Loucy (cell line): Measurements from ENCODE around the gene KRABD2.

ENCODE experiments used
- H2AFZ ChIP-seq: fragments of 200-600 bp; sonication (generic); 2 replicates; pipeline ENCODE4 v1.6.0; 2016; ENCODE audit warnings: antibody characterized with exemption, mild to moderate bottlenecking, low read length, moderate library complexity
- H3F3A ChIP-seq: fragments of 200-600 bp; 2 replicates; pipeline ENCODE4 v1.6.0; 2016; ENCODE audit warnings: antibody characterized with exemption, low read depth, mild to moderate bottlenecking
- H3K27me3 ChIP-seq: fragments of 200-600 bp; sonication (generic); 2 replicates; pipeline ENCODE4 v1.6.1; 2014; ENCODE audit warnings: low read length, mild to moderate bottlenecking; ENCODE audit not compliant: insufficient read depth, poor library complexity, severe bottlenecking
- H3K36me3 ChIP-seq: fragments of 200-600 bp; sonication (generic); 2 replicates; pipeline ENCODE4 v1.6.1; 2016; ENCODE audit warnings: low read length; ENCODE audit not compliant: insufficient read depth
- H3K4me1 ChIP-seq: fragments of 200-600 bp; sonication (generic); 2 replicates; pipeline ENCODE4 v1.5.1; 2014; ENCODE audit warnings: low read length, mild to moderate bottlenecking; ENCODE audit not compliant: insufficient read depth, poor library complexity, severe bottlenecking
- H3K4me2 ChIP-seq: fragments of 200-600 bp; sonication (generic); 2 replicates; pipeline ENCODE4 v1.6.0; 2014; ENCODE audit warnings: antibody characterized with exemption, low read length, low read depth, mild to moderate bottlenecking; ENCODE audit not compliant: poor library complexity, severe bottlenecking
- H3K4me3 ChIP-seq: fragments of 200-600 bp; sonication (generic); 2 replicates; pipeline ENCODE4 v1.5.1; 2014; ENCODE audit warnings: low read length, mild to moderate bottlenecking, mixed read lengths; ENCODE audit not compliant: poor library complexity, severe bottlenecking
- H3K79me2 ChIP-seq: fragments of 200-600 bp; sonication (generic); 2 replicates; pipeline ENCODE4 v1.6.1; 2014; ENCODE audit warnings: low read length; ENCODE audit not compliant: insufficient read depth
- H3K9ac ChIP-seq: fragments of 200-600 bp; sonication (generic); 2 replicates; pipeline ENCODE4 v1.6.0; 2014; ENCODE audit warnings: mild to moderate bottlenecking, low read depth, low read length, moderate library complexity; ENCODE audit not compliant: poor library complexity, severe bottlenecking
- H3K9me2 ChIP-seq: fragments of 200-600 bp; sonication (generic); replicated peaks from 2 replicates; pipeline ENCODE4 v1.6.1; 2016; ENCODE audit warnings: low read depth, low read length, mixed read lengths
- H3K9me3 ChIP-seq: fragments of 200-600 bp; sonication (generic); 2 replicates; pipeline ENCODE4 v1.6.1; 2014; ENCODE audit warnings: mild to moderate bottlenecking, antibody characterized with exemption, low read length, low read depth; ENCODE audit not compliant: insufficient read depth
- H4K20me1 ChIP-seq: fragments of 200-600 bp; sonication (generic); 2 replicates; pipeline ENCODE4 v1.6.0; 2014; ENCODE audit warnings: antibody characterized with exemption, low read length, mild to moderate bottlenecking; ENCODE audit not compliant: insufficient read depth, poor library complexity, severe bottlenecking
- EZH2phosphoT487 ChIP-seq: fragments of 200-600 bp; IDR thresholded peaks from 2 replicates; pipeline ENCODE4 v1.6.1; 2018; ENCODE audit warnings: antibody characterized with exemption, mild to moderate bottlenecking, moderate library complexity, borderline replicate concordance
- TF ChIP-seq, protein P1 (sequence below): fragments of 200-600 bp; sonication (generic); conservative IDR thresholded peaks from 2 replicates; pipeline ENCODE4 v1.5.1; 2014; ENCODE audit warnings: mild to moderate bottlenecking, antibody characterized with exemption, low read length

KRABD2 gene

DNA sequence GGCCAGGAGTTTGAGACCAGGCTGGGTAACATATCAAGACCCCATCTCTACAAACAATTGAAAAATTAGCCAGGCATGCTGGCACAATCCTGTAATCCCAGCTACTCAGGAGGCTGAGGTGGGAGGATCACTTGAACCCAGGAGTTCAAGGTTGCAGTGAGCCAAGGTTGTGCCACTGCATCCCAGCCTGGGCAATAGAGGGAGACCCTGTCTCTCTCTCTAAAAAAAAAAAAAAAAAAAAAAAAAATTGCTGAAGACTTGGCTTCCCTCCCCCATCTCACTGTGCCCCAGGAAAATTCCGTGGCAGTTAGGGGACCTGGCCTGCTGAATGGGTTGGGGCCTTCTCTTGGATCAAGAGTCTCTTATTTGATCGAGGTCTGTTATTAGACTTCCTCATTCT is 37.0 kb downstream of the KRABD2 start, which contains the start of gene ODF4:
Gene ODF4 (plus strand): TSS at position 301 of the 400 bp plus-strand sequence. CDS start 212 bp downstream, outside the sequence.
- no peak within 1 kb of the TSS for H3K4me2 ChIP-seq
- H3K9ac ChIP-seq, result no peak within 1 kb of the TSS
- TF ChIP-seq EZH2phosphoT487, result no peak
- TF ChIP-seq, protein P1, sequence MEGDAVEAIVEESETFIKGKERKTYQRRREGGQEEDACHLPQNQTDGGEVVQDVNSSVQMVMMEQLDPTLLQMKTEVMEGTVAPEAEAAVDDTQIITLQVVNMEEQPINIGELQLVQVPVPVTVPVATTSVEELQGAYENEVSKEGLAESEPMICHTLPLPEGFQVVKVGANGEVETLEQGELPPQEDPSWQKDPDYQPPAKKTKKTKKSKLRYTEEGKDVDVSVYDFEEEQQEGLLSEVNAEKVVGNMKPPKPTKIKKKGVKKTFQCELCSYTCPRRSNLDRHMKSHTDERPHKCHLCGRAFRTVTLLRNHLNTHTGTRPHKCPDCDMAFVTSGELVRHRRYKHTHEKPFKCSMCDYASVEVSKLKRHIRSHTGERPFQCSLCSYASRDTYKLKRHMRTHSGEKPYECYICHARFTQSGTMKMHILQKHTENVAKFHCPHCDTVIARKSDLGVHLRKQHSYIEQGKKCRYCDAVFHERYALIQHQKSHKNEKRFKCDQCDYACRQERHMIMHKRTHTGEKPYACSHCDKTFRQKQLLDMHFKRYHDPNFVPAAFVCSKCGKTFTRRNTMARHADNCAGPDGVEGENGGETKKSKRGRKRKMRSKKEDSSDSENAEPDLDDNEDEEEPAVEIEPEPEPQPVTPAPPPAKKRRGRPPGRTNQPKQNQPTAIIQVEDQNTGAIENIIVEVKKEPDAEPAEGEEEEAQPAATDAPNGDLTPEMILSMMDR, result no peak
- no peaks in the 10 kb centered on the region for H3K36me3 ChIP-seq
- no peaks in the 10 kb centered on the region for H3K79me2 ChIP-seq
- no peaks in the 10 kb centered on the region for H4K20me1 ChIP-seq
- H3K27me3 ChIP-seq, result no peaks in the 10 kb centered on the region
- no peak within 1 kb of the TSS for H3K4me3 ChIP-seq
- H3K9me2 ChIP-seq, result no peaks in the 10 kb centered on the region
- H2AFZ ChIP-seq, result no peak within 1 kb of the TSS
- no peaks in the 10 kb centered on the region for H3F3A ChIP-seq
- no peaks in the 10 kb centered on the region for H3K4me1 ChIP-seq
- H3K9me3 ChIP-seq, result no peaks in the 10 kb centered on the region

- no peaks in the 10 kb centered on the region for H3K4me1 ChIP-seq
- H3K9ac ChIP-seq, result no peak overlapping the region
- no peaks in the 10 kb centered on the region for H3K9me2 ChIP-seq
- H3K4me3 ChIP-seq, result no peak overlapping the region
- no peak overlapping the region for H3K4me2 ChIP-seq
- H3K79me2 ChIP-seq, result no peaks in the 10 kb centered on the region
- no peaks in the 10 kb centered on the region for H4K20me1 ChIP-seq
- no peaks in the 10 kb centered on the region for H3K36me3 ChIP-seq
- H3F3A ChIP-seq, result no peaks in the 10 kb centered on the region
- H3K27me3 ChIP-seq, result no peaks in the 10 kb centered on the region
- H3K9me3 ChIP-seq, result no peaks in the 10 kb centered on the region
- H2AFZ ChIP-seq, result no peak overlapping the region
- TF ChIP-seq, protein P1, result no peak
- TF ChIP-seq EZH2phosphoT487, result no peak
Measured at GRCh38 chr17:8338753-8339140, 37.8 kb downstream of the KRABD2 start.

DNA sequence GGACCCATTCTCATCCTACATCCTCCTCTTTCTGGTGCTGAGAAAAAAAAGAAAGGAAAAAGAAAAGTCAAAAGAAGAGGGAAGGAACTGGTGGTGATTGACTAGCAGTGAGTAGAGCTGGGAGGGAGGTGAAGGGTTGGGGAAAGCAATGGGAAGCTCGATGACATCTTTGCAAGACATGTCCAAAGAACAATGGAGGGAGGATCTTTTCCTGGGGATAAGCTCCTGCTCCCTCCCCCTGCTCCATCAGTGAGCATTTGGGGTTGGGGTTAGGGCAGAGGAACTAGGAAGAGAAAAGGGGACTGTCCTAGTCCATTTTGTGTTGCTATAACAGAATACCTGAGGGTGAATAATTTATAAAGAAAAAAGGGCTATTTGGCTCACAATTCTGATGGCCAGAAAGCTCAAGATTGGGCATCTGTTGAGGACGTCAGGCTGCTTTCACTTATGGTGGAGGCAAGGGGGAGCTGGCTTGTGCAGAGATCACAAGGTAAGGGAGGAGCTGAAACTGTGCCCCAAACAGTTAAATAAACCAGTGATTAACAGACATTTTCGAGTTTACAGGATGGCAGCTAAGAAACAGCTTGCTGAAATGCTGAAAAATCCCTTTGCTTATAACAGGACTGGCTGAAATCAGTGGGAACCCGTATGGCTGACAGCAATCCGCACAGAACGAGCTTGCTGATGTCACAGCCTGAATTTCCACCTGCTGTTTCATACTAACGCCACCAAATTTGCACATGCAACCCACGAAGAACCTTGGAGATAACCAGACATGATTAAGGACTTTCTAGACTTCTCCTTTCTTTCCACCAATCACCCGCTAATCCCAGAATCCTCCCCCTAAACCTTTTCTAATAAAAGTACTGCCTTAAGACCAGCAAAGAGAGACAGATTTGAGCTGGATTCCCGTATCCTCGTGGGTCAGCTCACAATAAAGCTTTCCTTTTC is 38.4 kb downstream of the KRABD2 start:
- no peaks in the 10 kb centered on the region for H3K9me3 ChIP-seq
- no peaks in the 10 kb centered on the region for H4K20me1 ChIP-seq
- TF ChIP-seq EZH2phosphoT487, result no peak
- TF ChIP-seq, protein P1, result no peak
- no peaks in the 10 kb centered on the region for H3F3A ChIP-seq
- no peak overlapping the region for H3K4me2 ChIP-seq
- H3K4me3 ChIP-seq, result no peak overlapping the region
- no peak overlapping the region for H2AFZ ChIP-seq
- no peaks in the 10 kb centered on the region for H3K4me1 ChIP-seq
- H3K79me2 ChIP-seq, result no peaks in the 10 kb centered on the region
- H3K9ac ChIP-seq, result no peak overlapping the region
- no peaks in the 10 kb centered on the region for H3K27me3 ChIP-seq
- no peaks in the 10 kb centered on the region for H3K36me3 ChIP-seq
- H3K9me2 ChIP-seq, result no peaks in the 10 kb centered on the region
